Trophoblast cell (in vitro differentiated cells and primary cell): Measurements from ENCODE around the gene ZNF32.

Experiments
- DNase-seq, 2 donors: peaks; one replicate each; pipeline ENCODE4 v3.0.0-alpha.2; 2016
- H2AFZ ChIP-seq: 2 replicates; pipeline ENCODE4 v1.6.1; 2013; ENCODE audit warnings: low read length, moderate library complexity, mild to moderate bottlenecking; ENCODE audit not compliant: insufficient read depth, poor library complexity
- H2AK5ac ChIP-seq: 2 replicates; pipeline ENCODE4 v1.6.1; 2013; ENCODE audit warnings: mild to moderate bottlenecking, low read length
- H2BK120ac ChIP-seq: 2 replicates; pipeline ENCODE4 v1.6.1; 2013; ENCODE audit warnings: low read length, mild to moderate bottlenecking, moderate library complexity; ENCODE audit not compliant: insufficient read depth, poor library complexity
- H2BK12ac ChIP-seq: 2 replicates; pipeline ENCODE4 v1.6.1; 2013; ENCODE audit warnings: mild to moderate bottlenecking, low read length, moderate library complexity
- H2BK5ac ChIP-seq: 2 replicates; pipeline ENCODE4 v1.6.1; 2013; ENCODE audit warnings: low read length, low read depth, moderate library complexity, mild to moderate bottlenecking; ENCODE audit not compliant: poor library complexity
- H3K14ac ChIP-seq: 2 replicates; pipeline ENCODE4 v1.6.1; 2013; ENCODE audit warnings: mild to moderate bottlenecking, low read length
- H3K18ac ChIP-seq: 2 replicates; pipeline ENCODE4 v1.6.1; 2013; ENCODE audit warnings: mild to moderate bottlenecking, low read length
- H3K23ac ChIP-seq: 2 replicates; pipeline ENCODE4 v1.6.1; 2013; ENCODE audit warnings: low read length
- H3K27ac ChIP-seq: 2 replicates; pipeline ENCODE4 v1.5.1; 2013; ENCODE audit warnings: low read depth, mild to moderate bottlenecking, inconsistent platforms, low read length, moderate library complexity
- H3K27me3 ChIP-seq: 2 replicates; pipeline ENCODE4 v1.6.1; 2013; ENCODE audit warnings: inconsistent platforms, mild to moderate bottlenecking, low read length, moderate library complexity; ENCODE audit not compliant: insufficient read depth
- H3K36me3 ChIP-seq, 2 experiments: 1 replicate in 1 of 2; 2 replicates in 1 of 2; pipeline ENCODE4 v1.6.1; 2013; ENCODE audit warnings: low read length in 2 of 2, mild to moderate bottlenecking in 2 of 2, moderate library complexity in 1 of 2; ENCODE audit not compliant: insufficient read depth in 2 of 2, control insufficient read depth in 1 of 2
- H3K4ac ChIP-seq: 2 replicates; pipeline ENCODE4 v1.6.1; 2013; ENCODE audit warnings: low read depth, mild to moderate bottlenecking, low read length, moderate library complexity
- H3K4me1 ChIP-seq, 2 experiments: 1 replicate in 1 of 2; 2 replicates in 1 of 2; pipeline ENCODE4 v1.6.1; 2013; ENCODE audit warnings: low read length in 2 of 2, mild to moderate bottlenecking in 2 of 2, moderate library complexity in 1 of 2; ENCODE audit not compliant: insufficient read depth in 2 of 2, control insufficient read depth in 1 of 2
- H3K4me2 ChIP-seq: 2 replicates; pipeline ENCODE4 v1.6.1; 2013; ENCODE audit warnings: inconsistent platforms, mild to moderate bottlenecking, low read length, moderate library complexity
- H3K4me3 ChIP-seq: 2 replicates; pipeline ENCODE4 v1.5.1; 2013; ENCODE audit warnings: mild to moderate bottlenecking, low read depth, low read length, inconsistent platforms
- H3K79me1 ChIP-seq: one replicate; pipeline ENCODE4 v1.6.1; 2013; ENCODE audit warnings: low read length
- H3K79me2 ChIP-seq: 2 replicates; pipeline ENCODE4 v1.6.1; 2013; ENCODE audit warnings: low read length, mild to moderate bottlenecking; ENCODE audit not compliant: control insufficient read depth, insufficient read depth, poor library complexity
- H3K9ac ChIP-seq: 2 replicates; pipeline ENCODE4 v1.6.1; 2013; ENCODE audit warnings: mild to moderate bottlenecking, low read length
- H3K9me3 ChIP-seq: 2 replicates; pipeline ENCODE4 v1.6.1; 2013; ENCODE audit warnings: low read depth, mild to moderate bottlenecking, control low read depth, inconsistent platforms, low read length; ENCODE audit not compliant: insufficient read depth
- H4K12ac ChIP-seq: 2 replicates; pipeline ENCODE4 v1.6.1; 2013; ENCODE audit warnings: low read depth, mild to moderate bottlenecking, low read length, moderate library complexity
- H4K8ac ChIP-seq: 2 replicates; pipeline ENCODE4 v1.6.1; 2013; ENCODE audit warnings: low read depth, mild to moderate bottlenecking, low read length, moderate library complexity
- H4K91ac ChIP-seq: one replicate; pipeline ENCODE4 v1.6.1; 2013; ENCODE audit warnings: low read depth, mild to moderate bottlenecking, low read length, moderate library complexity
- WGBS: extraction: QIAGEN DNeasy Blood & Tissue Kit; methylation state at CpG from one replicate; pipeline ENCODE4 v1.1.7; 2013; ENCODE audit warnings: missing lambda C conversion rate; ENCODE audit not compliant: insufficient read length, insufficient coverage; ENCODE audit errors: extremely low coverage; 5-methylcytosine and 5-hydroxymethylcytosine counted together

The ZNF32 gene

GRCh38 chr10:43684292-43684559 is 35.5 kb upstream of the ZNF32 start:
- Histone ChIP-seq H3K27ac (no peak overlapping the region), H3K14ac (no peak overlapping the region), H3K18ac (no peak overlapping the region), H3K27me3 (no peaks in the 10 kb centered on the region), H2BK120ac (no peak overlapping the region), H4K12ac (no peak overlapping the region), H3K79me1 (peaks cover under 1% of the 10 kb centered on the region), H3K9me3 (no peaks in the 10 kb centered on the region), H3K4me1 (peaks cover 0 to 5% of the 10 kb centered on the region in 2 experiments), H3K4ac (no peak overlapping the region), H3K4me3 (no peak overlapping the region), H4K8ac (no peak overlapping the region), H3K9ac (no peak overlapping the region), H2AFZ (no peak overlapping the region), H2AK5ac (no peak overlapping the region), H3K4me2 (no peak overlapping the region), H3K79me2 (no peaks in the 10 kb centered on the region), H2BK12ac (no peak overlapping the region), H3K23ac (no peak overlapping the region), H4K91ac (no peak overlapping the region), H3K36me3 (no peaks in the 10 kb centered on the region), H2BK5ac (no peak overlapping the region)
- DNase-seq, result no peak

GRCh38 chr10:43683451-43684291 is 35.0 kb upstream of the ZNF32 start:
- Histone ChIP-seq H3K18ac (no peak overlapping the region), H3K9ac (no peak overlapping the region), H3K79me2 (no peaks in the 10 kb centered on the region), H2BK120ac (no peak overlapping the region), H2BK12ac (no peak overlapping the region), H3K14ac (no peak overlapping the region), H3K27ac (no peak overlapping the region), H3K4me1 (peaks cover 0 to 5% of the 10 kb centered on the region in 2 experiments), H2AFZ (no peak overlapping the region), H3K23ac (no peak overlapping the region), H4K91ac (no peak overlapping the region), H3K79me1 (no peaks in the 10 kb centered on the region), H2AK5ac (no peak overlapping the region), H3K9me3 (no peaks in the 10 kb centered on the region), H4K8ac (no peak overlapping the region), H3K36me3 (no peaks in the 10 kb centered on the region), H3K4me2 (no peak overlapping the region), H3K4ac (no peak overlapping the region), H3K4me3 (no peak overlapping the region), H2BK5ac (no peak overlapping the region), H4K12ac (no peak overlapping the region), H3K27me3 (no peaks in the 10 kb centered on the region)
- no CpG with 5 or more reads among the region's 10 CpGs for WGBS
- DNase-seq, result peak in 1 of 2 donors; percentile 29

GRCh38 chr10:43682956-43683355 is 34.3 kb upstream of the ZNF32 start:
- H3K23ac ChIP-seq, result no peak overlapping the region
- H3K9ac ChIP-seq, result no peak overlapping the region
- WGBS, result no CpG with 5 or more reads among the region's 2 CpGs
- no peaks in the 10 kb centered on the region for H3K9me3 ChIP-seq
- H3K27me3 ChIP-seq, result no peaks in the 10 kb centered on the region
- H3K18ac ChIP-seq, result no peak overlapping the region
- H4K91ac ChIP-seq, result no peak overlapping the region
- no peaks in the 10 kb centered on the region for H3K79me1 ChIP-seq
- H2BK5ac ChIP-seq, result no peak overlapping the region
- H4K8ac ChIP-seq, result no peak overlapping the region
- no peak for DNase-seq
- H2AFZ ChIP-seq, result no peak overlapping the region
- H3K4ac ChIP-seq, result no peak overlapping the region
- no peaks in the 10 kb centered on the region for H3K79me2 ChIP-seq
- no peak overlapping the region for H2BK12ac ChIP-seq
- no peak overlapping the region for H2BK120ac ChIP-seq
- H3K4me1 ChIP-seq, result peaks cover 0 to 2% of the 10 kb centered on the region in 2 experiments
- H4K12ac ChIP-seq, result no peak overlapping the region
- H3K4me3 ChIP-seq, result no peak overlapping the region
- no peak overlapping the region for H3K27ac ChIP-seq
- no peaks in the 10 kb centered on the region for H3K36me3 ChIP-seq
- no peak overlapping the region for H3K4me2 ChIP-seq
- H3K14ac ChIP-seq, result no peak overlapping the region
- H2AK5ac ChIP-seq, result no peak overlapping the region

GRCh38 chr10:43681721-43682120 is 33.0 kb upstream of the ZNF32 start:
- H3K4me1 ChIP-seq, result peaks cover 0 to 2% of the 10 kb centered on the region in 2 experiments
- H3K27ac ChIP-seq, result no peak overlapping the region
- no CpG with 5 or more reads among the region's 6 CpGs for WGBS
- H3K4me3 ChIP-seq, result no peak overlapping the region
- H4K8ac ChIP-seq, result no peak overlapping the region
- no peak for DNase-seq
- H3K27me3 ChIP-seq, result no peaks in the 10 kb centered on the region
- H3K9ac ChIP-seq, result no peak overlapping the region
- no peaks in the 10 kb centered on the region for H3K9me3 ChIP-seq
- H3K18ac ChIP-seq, result no peak overlapping the region
- no peak overlapping the region for H3K4ac ChIP-seq
- H2BK120ac ChIP-seq, result no peak overlapping the region
- no peak overlapping the region for H4K91ac ChIP-seq
- H2BK5ac ChIP-seq, result no peak overlapping the region
- H3K79me1 ChIP-seq, result no peaks in the 10 kb centered on the region
- H3K23ac ChIP-seq, result no peak overlapping the region
- H3K36me3 ChIP-seq, result no peaks in the 10 kb centered on the region
- H2BK12ac ChIP-seq, result no peak overlapping the region
- H3K4me2 ChIP-seq, result no peak overlapping the region
- no peak overlapping the region for H2AFZ ChIP-seq
- no peak overlapping the region for H4K12ac ChIP-seq
- H2AK5ac ChIP-seq, result no peak overlapping the region
- H3K14ac ChIP-seq, result no peak overlapping the region
- H3K79me2 ChIP-seq, result no peaks in the 10 kb centered on the region
